GM12878 (cell line): Measurements from ENCODE around the gene RAB37. TPM values are rescaled to one million over a fixed set of nuclear protein-coding genes. Genes with fewer than 3 reads are reported as not detected.

Experiments
- ATAC-seq: fragments of 200-7000 bp; cut with Tn5 transposase; 3 replicates; pipeline ENCODE4 v1.9.1; 2020; ENCODE audit warnings: mild to moderate bottlenecking, moderate library complexity
- BruUV-seq: library from RNA; stranded (reverse); fragments of 400-500 nt; replicated peaks from 2 replicates; lab custom pipeline; 2021; lab: Mats Ljungman, UMichigan
- CTCF ChIA-PET: fragments of 300-600 bp; sonication (Branson Sonifier 250); formaldehyde crosslinking; extraction: SDS; loops from one replicate; lab custom pipeline; 2021; ENCODE audit warnings: inconsistent platforms; lab: Yijun Ruan, JAX
- POLR2A ChIA-PET: fragments of 350-600 bp; formaldehyde crosslinking; extraction: SDS; loops from one replicate; lab custom pipeline; 2021; ENCODE audit warnings: inconsistent platforms; lab: Charles Lee
- RAD21 ChIA-PET: fragments of 300-600 bp; sonication (Branson Sonifier 250); formaldehyde crosslinking; loops from one replicate; lab custom pipeline; 2023; ENCODE audit warnings: antibody characterized with exemption; ENCODE audit not compliant: unreplicated experiment; lab: Charles Lee
- SMC1A ChIA-PET: fragments of 300-600 bp; sonication (Branson Sonifier 250); formaldehyde crosslinking; loops from one replicate; lab custom pipeline; 2023; ENCODE audit not compliant: unreplicated experiment, uncharacterized antibody; lab: Charles Lee
- DNase-seq: peaks from one replicate; pipeline ENCODE4 v3.0.0-alpha.2; 2011; ENCODE audit warnings: low read depth, low spot score
- FAIRE-seq: peaks from 3 replicates; lab custom pipeline; 2011; peaks lifted over from hg19 to GRCh38; lab: Jason Lieb, UNC
- H2AFZ ChIP-seq: 2 replicates; pipeline ENCODE4 v1.6.0; 2011; ENCODE audit warnings: low read depth, low read length, control low read depth; ENCODE audit not compliant: control insufficient read depth
- H3K27ac ChIP-seq: 2 replicates; pipeline ENCODE4 v1.5.1; 2011; ENCODE audit warnings: control low read depth; ENCODE audit not compliant: control insufficient read depth, insufficient read depth
- H3K27me3 ChIP-seq, 2 experiments: replicated peaks in 1 of 2; 2 replicates each; pipeline versions ENCODE4 v1.6.0 to v1.6.1; 2011; ENCODE audit warnings: low read length in 1 of 2; ENCODE audit not compliant: control insufficient read depth in 2 of 2, insufficient read depth in 2 of 2
- H3K36me3 ChIP-seq, 2 experiments: 2 replicates each; pipeline ENCODE4 v1.5.1; 2011; ENCODE audit warnings: low read length in 1 of 2; ENCODE audit not compliant: control insufficient read depth in 2 of 2, insufficient read depth in 2 of 2
- H3K4me1 ChIP-seq: 2 replicates; pipeline ENCODE4 v1.6.1; 2011; ENCODE audit warnings: mild to moderate bottlenecking, low read length, moderate library complexity, mixed read lengths; ENCODE audit not compliant: control insufficient read depth, insufficient read depth
- H3K4me2 ChIP-seq: 2 replicates; pipeline ENCODE4 v1.6.0; 2011; ENCODE audit warnings: control low read depth; ENCODE audit not compliant: control insufficient read depth, insufficient read depth
- H3K4me3 ChIP-seq: fragments of 200-600 bp; sonication (generic); 2 replicates; pipeline ENCODE4 v1.5.1; 2016
- H3K79me2 ChIP-seq: 2 replicates; pipeline ENCODE4 v1.6.0; 2011; ENCODE audit warnings: low read length; ENCODE audit not compliant: control insufficient read depth, insufficient read depth
- H3K9ac ChIP-seq: 2 replicates; pipeline ENCODE4 v1.8.0; 2011; ENCODE audit warnings: low read length, control low read depth, mixed read lengths; ENCODE audit not compliant: control insufficient read depth, insufficient read depth
- H3K9me3 ChIP-seq: replicated peaks from 3 replicates; pipeline ENCODE4 v1.5.1; 2011; ENCODE audit warnings: mild to moderate bottlenecking, low read length; ENCODE audit not compliant: control insufficient read depth, insufficient read depth
- H4K20me1 ChIP-seq: 2 replicates; pipeline ENCODE4 v1.6.0; 2011; ENCODE audit not compliant: control insufficient read depth, insufficient read depth
- BHLHE40 ChIP-seq, 2 experiments: fragments of 450-650 bp in 1 of 2; IDR thresholded peaks; 2 replicates each; pipeline ENCODE4 v1.6.1; 2011 to 2017; ENCODE audit warnings: low read depth in 2 of 2, borderline replicate concordance in 1 of 2, improper control_type of control experiment in 1 of 2, low read length in 1 of 2, mild to moderate bottlenecking in 1 of 2
- POU2F2 ChIP-seq: IDR thresholded peaks from 3 replicates; pipeline ENCODE4 v1.6.1; 2011; ENCODE audit warnings: low read depth, mild to moderate bottlenecking, low read length, borderline replicate concordance
- RELA ChIP-seq: fragments of 450-650 bp; IDR thresholded peaks from 2 replicates; pipeline ENCODE4 v1.8.0; 2014; ENCODE audit warnings: borderline replicate concordance; ENCODE audit not compliant: partially characterized antibody
- WGBS: methylation state at CpG from one replicate; pipeline ENCODE4 v1.1.6; 2016; ENCODE audit warnings: low lambda C conversion rate; ENCODE audit not compliant: insufficient replicate concordance, insufficient coverage; ENCODE audit errors: missing lambda C conversion rate; 5-methylcytosine and 5-hydroxymethylcytosine counted together
- in situ Hi-C: fragments of 300-500 bp; cut with MboI; formaldehyde crosslinking; loops from 9 replicates; pipeline ENCODE4 v1.14.3; 2018; ENCODE audit warnings: mixed read lengths
- intact Hi-C: fragments of 100-400 bp; cut with micrococcal nuclease; formaldehyde crosslinking; loops from one replicate; pipeline ENCODE4 v1.14.2; 2022; ENCODE audit not compliant: unreplicated experiment
- polyA plus RNA-seq, 11 experiments: library from polyadenylated mRNA; depleted of rRNA in 4 of 11; unstranded in 6 of 11; stranded (reverse) in 5 of 11; fragments of >200 nt; fragmentation: Nextera tagmentation in 4 of 11; fragmentation: Illumina TruSeq in 1 of 11; extraction: Ambion mirVana in 4 of 11; extraction: Trizol in 1 of 11; gene quantifications; 1 replicate in 1 of 11; 2 replicates in 10 of 11; pipeline versions ENCODE4 v1.2.1 to v1.2.3, GENCODE V29; 2011 to 2016; ENCODE audit warnings: inconsistent platforms in 2 of 11, missing spikeins in 2 of 11, low read depth in 1 of 11
- total RNA-seq, 4 experiments: library from RNA; depleted of rRNA in 3 of 4; stranded (reverse); fragments of >200 nt in 3 of 4; fragmentation: Illumina TruSeq in 1 of 4; extraction: Trizol in 1 of 4; gene quantifications; 2 replicates each; pipeline versions ENCODE4 v1.2.1 to v1.2.3, GENCODE V29; 2013 to 2021
- TF ChIP-seq, protein P1 (sequence below): IDR thresholded peaks from 2 replicates; pipeline ENCODE4 v1.6.1; 2012; ENCODE audit warnings: low read length, inconsistent platforms

RAB37 gene
- total and polyA plus RNA-seq, 10 of the 15 experiments (the other 5 are each of a cell fraction or from before 2014, with no cell fraction given) = 0.48 to 5.6 (median 1.7) TPM

DNA sequence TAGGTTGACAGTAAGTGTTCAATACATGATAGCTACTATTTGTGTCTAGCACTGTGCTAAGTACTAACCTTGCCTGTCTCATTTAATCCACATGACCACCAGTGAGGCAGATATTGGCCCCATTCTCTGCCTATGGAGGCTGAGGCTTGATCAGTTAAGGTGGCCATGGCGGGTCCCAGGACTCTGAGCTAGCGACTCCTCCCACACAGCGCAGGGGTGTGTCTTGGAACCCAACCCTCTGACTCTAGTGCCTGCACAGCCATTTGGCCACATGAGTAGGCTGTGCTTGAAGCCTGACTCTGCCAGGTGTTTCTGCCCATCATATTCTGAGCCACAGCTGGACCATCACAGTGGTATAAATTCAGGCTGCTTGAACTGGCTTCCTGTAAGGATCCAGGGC is 17.8 kb downstream of the RAB37 start:
- SMC1A ChIA-PET = interaction anchor here (1.0 to 2.4 kb wide), 2 partner anchors 20 to 97 kb away, joined by 3 to 7 read pairs; no protein-coding TSS in a partner anchor
- Histone ChIP-seq H3K79me2 (peaks cover 24% of the 10 kb centered on the region), H3K9me3 (no peaks in the 10 kb centered on the region), H3K4me1 (peaks cover 21% of the 10 kb centered on the region), H4K20me1 (no peaks in the 10 kb centered on the region), H3K9ac (no peak overlapping the region), H3K4me2 (0 out of 2 replicates have a peak overlapping the region, but pooled peaks have one; percentile 18), H2AFZ (no peak overlapping the region), H3K27me3 (no peaks in the 10 kb centered on the region), H3K27ac (no peak overlapping the region), H3K36me3 (no peaks in the 10 kb centered on the region; a peak in 2 of 4 replicates), H3K4me3 (no peak overlapping the region)
- FAIRE-seq (no peak), ATAC-seq (no peak), DNase-seq (no peak)
- 94% methylated on average over 3 of the region's 3 CpGs for WGBS
- POLR2A ChIA-PET = interaction anchor here (0.8 to 1.5 kb wide), 2 partner anchors 9 to 21 kb away, joined by 3 to 5 read pairs; partner anchors contain the start of gene NAT9
- CTCF ChIA-PET = interaction anchor here (0.6 to 4.0 kb wide), 8 partner anchors 9 to 181 kb away, joined by 3 to 26 read pairs (median 5); no protein-coding TSS in a partner anchor
- TF ChIP-seq, protein P1, sequence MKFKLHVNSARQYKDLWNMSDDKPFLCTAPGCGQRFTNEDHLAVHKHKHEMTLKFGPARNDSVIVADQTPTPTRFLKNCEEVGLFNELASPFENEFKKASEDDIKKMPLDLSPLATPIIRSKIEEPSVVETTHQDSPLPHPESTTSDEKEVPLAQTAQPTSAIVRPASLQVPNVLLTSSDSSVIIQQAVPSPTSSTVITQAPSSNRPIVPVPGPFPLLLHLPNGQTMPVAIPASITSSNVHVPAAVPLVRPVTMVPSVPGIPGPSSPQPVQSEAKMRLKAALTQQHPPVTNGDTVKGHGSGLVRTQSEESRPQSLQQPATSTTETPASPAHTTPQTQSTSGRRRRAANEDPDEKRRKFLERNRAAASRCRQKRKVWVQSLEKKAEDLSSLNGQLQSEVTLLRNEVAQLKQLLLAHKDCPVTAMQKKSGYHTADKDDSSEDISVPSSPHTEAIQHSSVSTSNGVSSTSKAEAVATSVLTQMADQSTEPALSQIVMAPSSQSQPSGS = no peak
- TF ChIP-seq BHLHE40 (IDR thresholded peaks at IDR 0.05; ENCODE audit: borderline replicate concordance in 1 of 2, low read depth in 2 of 2, low read length in 1 of 2) (no peak), POU2F2 (no peak), RELA (no peak)
- BruUV-seq = no TSS peak
- intact Hi-C loops = no loop called here
- in situ Hi-C loops = no loop called here
- RAD21 ChIA-PET = interaction anchor here (0.7 to 2.6 kb wide), 3 partner anchors 10 to 234 kb away, joined by 4 to 11 read pairs (median 5); partner anchors contain the start of gene RAB37
